NCI-H748 (cell line): ENCODE results near the gene NFATC3.

Source experiments
- DNase-seq: peaks from one replicate; lab custom pipeline; 2025; ENCODE audit not compliant: unreplicated experiment; lab: John Stamatoyannopoulos, UW

Gene NFATC3

GRCh38 chr16:68179855-68180254, 94.7 kb downstream of the NFATC3 start:
- no peak for DNase-seq

- no peak for DNase-seq
Measured at GRCh38 chr16:68183046-68183445, 97.9 kb downstream of the NFATC3 start.

GRCh38 chr16:68186877-68187276, 101.7 kb downstream of the NFATC3 start:
- no peak for DNase-seq

- no peak for DNase-seq
Measured at GRCh38 chr16:68187505-68187904, 102.3 kb downstream of the NFATC3 start.

GRCh38 chr16:68188170-68188569, 103.0 kb downstream of the NFATC3 start:
- no peak for DNase-seq

- no peak for DNase-seq
Measured at GRCh38 chr16:68190081-68190480, 104.9 kb downstream of the NFATC3 start.

GRCh38 chr16:68190736-68191510, 105.8 kb downstream of the NFATC3 start:
- no peak for DNase-seq

- DNase-seq, result no peak
Measured at GRCh38 chr16:68194251-68194650, 109.1 kb downstream of the NFATC3 start.

GRCh38 chr16:68197250-68197649, 112.1 kb downstream of the NFATC3 start:
- DNase-seq, result no peak

- DNase-seq, result no peak
Measured at GRCh38 chr16:68200088-68200783, 115.1 kb downstream of the NFATC3 start.

GRCh38 chr16:68202091-68202519, 116.9 kb downstream of the NFATC3 start:
- no peak for DNase-seq

- no peak for DNase-seq
Measured at GRCh38 chr16:68206245-68206644, 121.1 kb downstream of the NFATC3 start.

GRCh38 chr16:68214726-68215125, 129.6 kb downstream of the NFATC3 start:
- DNase-seq, result no peak

- no peak for DNase-seq
Measured at GRCh38 chr16:68215302-68215701, 130.1 kb downstream of the NFATC3 start.

GRCh38 chr16:68216240-68216639, 131.1 kb downstream of the NFATC3 start:
- no peak for DNase-seq

- DNase-seq, result no peak
Measured at GRCh38 chr16:68217506-68217905, 132.3 kb downstream of the NFATC3 start.

- no peak for DNase-seq
Measured at GRCh38 chr16:68219725-68220351, 134.7 kb downstream of the NFATC3 start.

- no peak for DNase-seq
Measured at GRCh38 chr16:68223072-68223471, 137.9 kb downstream of the NFATC3 start.

- no peak for DNase-seq
Measured at GRCh38 chr16:68226116-68226515, 140.9 kb downstream of the NFATC3 start.

GRCh38 chr16:68227183-68227793, 142.1 kb downstream of the NFATC3 start:
- no peak for DNase-seq

- no peak for DNase-seq
Measured at GRCh38 chr16:68227850-68228553, 142.8 kb downstream of the NFATC3 start.
